Measurements from ENCODE around the gene WDR81.

The WDR81 gene

DNA sequence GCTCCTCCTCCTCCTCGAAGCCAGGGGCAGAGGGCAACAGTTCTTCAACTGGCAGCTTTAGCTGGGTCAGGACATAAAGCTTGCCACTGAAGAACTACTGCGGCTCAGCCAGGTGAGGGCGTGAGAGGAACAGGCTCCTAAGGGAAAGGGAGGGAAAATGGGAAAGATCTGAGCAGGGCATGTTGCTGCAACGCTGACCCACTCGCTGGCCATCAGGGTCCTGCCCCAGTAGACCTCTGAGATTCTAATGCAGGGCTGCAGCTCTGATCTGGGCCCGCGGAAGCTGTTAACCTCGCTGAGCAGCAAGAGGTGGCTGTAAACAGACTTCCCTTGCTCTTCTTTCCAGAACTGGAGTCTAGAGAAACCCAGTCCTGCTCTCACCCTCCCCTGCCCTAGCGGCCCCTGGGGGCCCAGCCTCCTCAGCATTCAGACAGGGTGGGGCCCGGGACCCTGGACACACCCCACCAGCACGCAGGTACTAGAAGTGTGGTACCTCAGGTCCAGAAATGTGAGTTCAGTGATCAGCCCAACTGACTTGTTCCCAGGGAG is 10.6 kb upstream of the WDR81 start:
- peak overlapping the region; percentile 98 for H3K4me3 ChIP-seq (ENCODE audit: control insufficient read depth, low read depth, low read length)
- no peak for DNase-seq (ENCODE audit: low read depth)
- TF ChIP-seq, protein P1, sequence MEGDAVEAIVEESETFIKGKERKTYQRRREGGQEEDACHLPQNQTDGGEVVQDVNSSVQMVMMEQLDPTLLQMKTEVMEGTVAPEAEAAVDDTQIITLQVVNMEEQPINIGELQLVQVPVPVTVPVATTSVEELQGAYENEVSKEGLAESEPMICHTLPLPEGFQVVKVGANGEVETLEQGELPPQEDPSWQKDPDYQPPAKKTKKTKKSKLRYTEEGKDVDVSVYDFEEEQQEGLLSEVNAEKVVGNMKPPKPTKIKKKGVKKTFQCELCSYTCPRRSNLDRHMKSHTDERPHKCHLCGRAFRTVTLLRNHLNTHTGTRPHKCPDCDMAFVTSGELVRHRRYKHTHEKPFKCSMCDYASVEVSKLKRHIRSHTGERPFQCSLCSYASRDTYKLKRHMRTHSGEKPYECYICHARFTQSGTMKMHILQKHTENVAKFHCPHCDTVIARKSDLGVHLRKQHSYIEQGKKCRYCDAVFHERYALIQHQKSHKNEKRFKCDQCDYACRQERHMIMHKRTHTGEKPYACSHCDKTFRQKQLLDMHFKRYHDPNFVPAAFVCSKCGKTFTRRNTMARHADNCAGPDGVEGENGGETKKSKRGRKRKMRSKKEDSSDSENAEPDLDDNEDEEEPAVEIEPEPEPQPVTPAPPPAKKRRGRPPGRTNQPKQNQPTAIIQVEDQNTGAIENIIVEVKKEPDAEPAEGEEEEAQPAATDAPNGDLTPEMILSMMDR (IDR thresholded peaks at IDR 0.05; ENCODE audit: control insufficient read depth, insufficient read depth, low read depth, low read length, missing control alignments): peak; percentile 31

DNA sequence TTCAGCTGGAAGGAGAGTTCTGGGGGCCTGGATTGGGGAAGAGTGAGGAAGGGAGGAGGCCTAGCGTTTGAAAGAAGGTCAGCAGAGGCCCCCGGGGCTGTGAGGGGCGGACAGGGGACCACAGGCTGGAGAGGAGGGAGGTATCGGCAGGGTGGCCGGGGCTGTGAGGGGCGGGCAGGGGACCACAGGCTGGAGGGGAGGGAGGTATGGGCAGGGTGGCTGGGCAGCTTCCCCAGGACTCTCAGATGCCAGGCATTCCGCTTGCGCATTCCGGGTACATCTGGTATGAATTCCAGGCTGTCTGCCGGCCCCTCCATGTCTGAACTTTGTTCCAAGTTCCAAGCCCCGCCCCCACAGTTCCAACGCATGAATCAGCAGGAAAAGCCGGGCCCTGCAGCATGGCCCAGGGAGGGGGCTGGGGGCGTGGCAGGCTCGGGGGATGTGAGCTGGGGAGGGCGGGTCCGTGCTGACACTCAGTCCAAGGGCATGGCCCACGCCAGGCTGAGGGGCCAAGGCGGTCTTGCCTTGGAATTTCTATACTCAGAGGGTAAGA is 10.0 kb upstream of the WDR81 start:
- DNase-seq (ENCODE audit: low read depth): peak; percentile 94
- TF ChIP-seq, protein P1 (IDR thresholded peaks at IDR 0.05; ENCODE audit: control insufficient read depth, insufficient read depth, low read depth, low read length, missing control alignments): no peak
- peak overlapping the region; percentile 98 for H3K4me3 ChIP-seq (ENCODE audit: control insufficient read depth, low read depth, low read length)

DNA sequence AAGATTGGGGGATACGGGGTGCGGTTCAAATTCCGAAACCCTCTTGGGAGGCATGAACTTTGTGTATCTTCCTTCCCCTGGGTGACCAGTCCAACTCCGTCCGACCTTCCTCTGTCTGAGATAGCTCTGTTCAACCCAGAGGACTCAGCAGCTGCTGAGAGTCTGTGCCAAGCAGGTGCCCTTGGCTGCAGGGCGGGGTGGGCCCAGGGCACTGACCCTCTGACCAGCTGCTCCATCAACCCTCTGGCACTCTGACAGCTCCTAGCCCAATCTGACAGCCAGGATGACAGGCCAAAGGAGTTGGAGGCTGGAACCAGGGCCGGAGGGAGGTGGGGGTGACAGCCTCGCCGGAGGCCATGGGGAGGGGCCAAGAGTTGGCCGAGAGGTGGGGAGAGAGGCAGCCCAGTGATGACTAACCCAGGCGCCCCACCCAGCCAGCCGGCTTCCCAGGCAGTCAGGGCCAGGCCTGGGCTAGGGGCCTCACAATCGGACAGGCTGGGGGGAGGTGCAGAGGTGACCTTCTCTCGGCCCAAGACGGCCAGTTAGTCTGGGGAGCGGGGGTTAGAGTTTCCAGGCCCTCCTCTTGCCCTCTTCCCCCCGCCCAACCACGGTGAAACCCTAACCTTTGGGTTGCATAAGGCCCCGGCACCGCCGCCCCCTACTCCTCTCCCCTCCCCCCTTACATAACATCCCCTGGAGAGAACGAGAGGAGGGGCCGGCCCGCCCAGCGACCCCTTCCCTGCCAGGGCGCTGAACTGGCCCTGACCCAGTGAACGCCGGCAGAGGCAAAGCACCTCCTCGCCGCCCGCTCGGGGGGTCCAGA is 9.3 kb upstream of the WDR81 start:
- peak; percentile 73 for DNase-seq (ENCODE audit: low read depth)
- TF ChIP-seq, protein P1 (IDR thresholded peaks at IDR 0.05; ENCODE audit: control insufficient read depth, insufficient read depth, low read depth, low read length, missing control alignments): no peak
- peak overlapping the region; percentile 98 for H3K4me3 ChIP-seq (ENCODE audit: control insufficient read depth, low read depth, low read length)

DNA sequence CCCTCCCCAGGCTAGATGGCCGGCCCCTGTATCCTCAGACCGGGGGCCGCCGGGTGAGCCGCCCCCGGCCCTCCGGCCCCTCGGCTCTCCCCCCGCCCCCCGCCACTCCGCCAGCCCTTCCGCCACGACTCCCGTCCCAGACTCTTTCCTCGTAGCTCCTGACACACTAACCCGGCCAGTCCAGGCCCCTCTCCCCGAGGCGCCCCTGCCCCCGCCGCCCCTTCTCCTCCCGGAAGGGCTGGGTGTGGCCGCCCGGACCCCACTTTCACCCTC is 8.8 kb upstream of the WDR81 start:
- DNase-seq (ENCODE audit: low read depth): no peak
- TF ChIP-seq, protein P1 (IDR thresholded peaks at IDR 0.05; ENCODE audit: control insufficient read depth, insufficient read depth, low read depth, low read length, missing control alignments): no peak

DNA sequence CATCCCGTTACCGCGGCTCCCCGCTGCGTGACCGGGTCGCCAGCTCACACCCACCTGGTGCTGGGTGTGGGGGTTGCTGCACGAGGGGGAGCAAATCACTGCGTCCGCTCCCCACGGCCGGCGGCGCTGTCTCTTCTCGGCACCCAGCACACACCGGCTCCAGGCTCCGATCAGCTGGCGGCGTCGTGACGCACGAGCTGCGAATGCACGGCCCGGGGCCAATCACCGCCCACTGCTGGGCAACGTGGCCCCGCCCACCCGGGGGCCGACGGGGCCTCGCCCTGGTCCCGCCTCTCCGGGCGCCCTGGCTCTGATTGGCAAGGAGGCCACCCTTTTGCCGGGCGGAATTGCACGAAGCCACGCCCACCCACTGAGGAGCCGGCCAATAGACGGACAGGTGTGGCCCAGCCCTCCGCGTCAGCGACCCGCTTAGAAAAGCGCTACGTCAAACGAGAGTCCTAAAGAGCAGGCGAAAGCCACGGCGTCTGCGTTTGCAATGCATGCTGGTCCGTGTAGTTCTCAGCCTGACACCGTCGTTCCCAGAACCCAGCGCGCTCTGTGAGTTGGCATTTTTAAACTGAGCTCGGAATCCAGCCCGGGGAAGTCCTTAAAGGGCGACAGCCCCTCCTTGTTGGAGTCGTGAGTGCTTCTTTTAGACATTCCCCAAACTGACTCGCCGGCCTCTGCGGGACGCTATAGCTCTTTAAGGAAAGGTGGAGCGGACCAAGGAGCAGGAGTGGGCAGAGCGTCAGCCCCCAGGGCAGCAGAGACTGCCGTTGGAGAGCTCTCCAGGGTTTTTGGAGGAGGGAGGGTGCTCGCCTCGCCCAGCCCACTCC is 8.2 kb upstream of the WDR81 start:
- DNase-seq (ENCODE audit: low read depth): peak; percentile 100
- TF ChIP-seq, protein P1 (IDR thresholded peaks at IDR 0.05; ENCODE audit: control insufficient read depth, insufficient read depth, low read depth, low read length, missing control alignments): peak; percentile 27
- H3K4me3 ChIP-seq (ENCODE audit: control insufficient read depth, low read depth, low read length): peak overlapping the region; percentile 98

More for the DNA sequence above, 8.8 kb upstream of the WDR81 start:
- peak overlapping the region; percentile 98 for H3K4me3 ChIP-seq (ENCODE audit: control insufficient read depth, low read depth, low read length)

DNA sequence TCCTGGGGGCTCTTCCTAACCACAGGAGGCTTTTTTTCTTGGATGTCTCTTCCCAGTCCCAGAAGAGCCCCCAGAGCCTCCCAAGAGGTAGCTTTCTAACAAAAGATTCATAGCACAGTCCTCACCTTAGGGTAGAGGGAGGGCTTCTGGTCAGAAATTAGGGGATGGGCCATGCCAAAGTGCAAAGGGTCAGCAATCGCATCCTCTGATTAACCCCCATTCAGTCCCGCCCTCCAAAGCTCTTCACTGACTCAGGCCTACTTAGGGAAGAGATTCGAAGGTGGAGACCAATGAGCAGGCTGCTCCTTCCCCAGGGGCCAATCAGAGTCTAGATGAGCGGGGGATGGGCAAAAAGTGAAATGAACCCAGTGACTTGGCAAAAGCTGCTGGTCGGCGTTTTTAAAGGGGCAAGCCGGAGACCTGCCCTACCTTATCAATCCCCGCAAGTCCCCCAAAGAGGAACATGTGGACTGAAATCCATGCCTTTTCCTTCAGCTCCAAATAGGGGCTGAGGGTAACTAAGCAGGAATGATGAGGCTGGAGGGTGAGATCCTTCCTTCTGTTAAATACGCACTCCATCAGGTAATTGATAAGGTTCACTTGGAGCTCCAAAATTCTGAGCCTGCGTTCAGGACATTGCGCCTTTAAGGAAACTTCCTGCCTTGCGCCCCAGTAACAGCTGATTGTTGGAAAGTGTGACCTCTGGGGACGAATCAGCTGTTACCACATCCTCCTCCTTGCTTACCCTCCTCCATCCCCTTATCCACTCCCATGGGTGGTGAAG is 7.4 kb upstream of the WDR81 start:
- TF ChIP-seq, protein P1 (IDR thresholded peaks at IDR 0.05; ENCODE audit: control insufficient read depth, insufficient read depth, low read depth, low read length, missing control alignments): no peak
- H3K4me3 ChIP-seq (ENCODE audit: control insufficient read depth, low read depth, low read length): peak overlapping the region; percentile 68
- peak; percentile 98 for DNase-seq (ENCODE audit: low read depth)
